ENCODE results near the gene GPATCH4.

The GPATCH4 gene

GRCh38 chr1:156550346-156550745 lies 50.9 kb downstream of the GPATCH4 start:
- FAIRE-seq (no peak), DNase-seq (ENCODE audit: low spot score) (no peak)

GRCh38 chr1:156549831-156550230 lies 51.4 kb downstream of the GPATCH4 start:
- no peak for DNase-seq (ENCODE audit: low spot score)
- FAIRE-seq: no peak

GRCh38 chr1:156549390-156549789 lies 51.9 kb downstream of the GPATCH4 start:
- FAIRE-seq (no peak), DNase-seq (ENCODE audit: low spot score) (no peak)

GRCh38 chr1:156547982-156548381 lies 53.3 kb downstream of the GPATCH4 start:
- FAIRE-seq (no peak), DNase-seq (ENCODE audit: low spot score) (no peak)

GRCh38 chr1:156547434-156547833 lies 53.8 kb downstream of the GPATCH4 start:
- DNase-seq (ENCODE audit: low spot score) (no peak), FAIRE-seq (no peak)

- no peak for FAIRE-seq
- no peak for DNase-seq (ENCODE audit: low spot score)
Measured at GRCh38 chr1:156546267-156546666, 55.0 kb downstream of the GPATCH4 start.

- DNase-seq (ENCODE audit: low spot score): no peak
- no peak for FAIRE-seq
Measured at GRCh38 chr1:156544592-156545102, 56.6 kb downstream of the GPATCH4 start.
